IMR-90 (cell line): Measurements from ENCODE around the gene NR4A1.

Source experiments
- BHLHE40 ChIP-seq: fragments of 150-350 bp; IDR thresholded peaks from 2 replicates; pipeline ENCODE4 v1.6.1; 2016; ENCODE audit warnings: mild to moderate bottlenecking, low read depth, low read length
- CHD1 ChIP-seq: IDR thresholded peaks from 2 replicates; pipeline ENCODE4 v1.6.1; 2012; ENCODE audit warnings: low read depth, low read length, improper control_type of control experiment
- CTCF ChIP-seq: conservative IDR thresholded peaks from 2 replicates; pipeline ENCODE4 v1.5.1; 2012; ENCODE audit warnings: mild to moderate bottlenecking, low read depth, low read length, improper control_type of control experiment
- FOS ChIP-seq: fragments of 150-350 bp; IDR thresholded peaks from 2 replicates; pipeline ENCODE4 v1.6.1; 2016; ENCODE audit warnings: low read depth, low read length
- MAFK ChIP-seq: IDR thresholded peaks from 2 replicates; pipeline ENCODE4 v1.6.1; 2012; ENCODE audit warnings: low read depth, low read length, improper control_type of control experiment
- POLR2A ChIP-seq: IDR thresholded peaks from 2 replicates; pipeline ENCODE4 v1.6.1; 2012; ENCODE audit warnings: mild to moderate bottlenecking, low read depth, low read length
- RAD21 ChIP-seq: IDR thresholded peaks from 2 replicates; pipeline ENCODE4 v1.6.1; 2012; ENCODE audit warnings: low read length, improper control_type of control experiment
- RCOR1 ChIP-seq: IDR thresholded peaks from 2 replicates; pipeline ENCODE4 v1.6.1; 2012; ENCODE audit warnings: mild to moderate bottlenecking, low read length, improper control_type of control experiment; ENCODE audit not compliant: insufficient replicate concordance
- RFX5 ChIP-seq: IDR thresholded peaks from 2 replicates; pipeline ENCODE4 v1.8.0; 2012; ENCODE audit warnings: low read depth, mild to moderate bottlenecking, low read length, moderate library complexity
- SMC3 ChIP-seq: fragments of 150-350 bp; IDR thresholded peaks from 2 replicates; pipeline ENCODE4 v1.6.1; 2016; ENCODE audit warnings: low read depth, mild to moderate bottlenecking, antibody characterized with exemption, low read length, moderate library complexity
- USF2 ChIP-seq: fragments of 150-350 bp; IDR thresholded peaks from 2 replicates; pipeline ENCODE4 v1.6.1; 2017; ENCODE audit warnings: mild to moderate bottlenecking, antibody characterized with exemption, low read length, low read depth

GRCh38 chr12:52018433-52019112, 32.7 kb upstream of the NR4A1 start:
- TF ChIP-seq CHD1: no peak
- TF ChIP-seq CTCF: no peak
- no peak for TF ChIP-seq BHLHE40
- no peak for TF ChIP-seq POLR2A
- TF ChIP-seq FOS: no peak
- no peak for TF ChIP-seq MAFK
- TF ChIP-seq RAD21: no peak
- no peak for TF ChIP-seq RCOR1
- no peak for TF ChIP-seq SMC3
- no peak for TF ChIP-seq RFX5
- TF ChIP-seq USF2: no peak
